ENCODE measurements around the gene HOXA11.

Gene HOXA11

DNA sequence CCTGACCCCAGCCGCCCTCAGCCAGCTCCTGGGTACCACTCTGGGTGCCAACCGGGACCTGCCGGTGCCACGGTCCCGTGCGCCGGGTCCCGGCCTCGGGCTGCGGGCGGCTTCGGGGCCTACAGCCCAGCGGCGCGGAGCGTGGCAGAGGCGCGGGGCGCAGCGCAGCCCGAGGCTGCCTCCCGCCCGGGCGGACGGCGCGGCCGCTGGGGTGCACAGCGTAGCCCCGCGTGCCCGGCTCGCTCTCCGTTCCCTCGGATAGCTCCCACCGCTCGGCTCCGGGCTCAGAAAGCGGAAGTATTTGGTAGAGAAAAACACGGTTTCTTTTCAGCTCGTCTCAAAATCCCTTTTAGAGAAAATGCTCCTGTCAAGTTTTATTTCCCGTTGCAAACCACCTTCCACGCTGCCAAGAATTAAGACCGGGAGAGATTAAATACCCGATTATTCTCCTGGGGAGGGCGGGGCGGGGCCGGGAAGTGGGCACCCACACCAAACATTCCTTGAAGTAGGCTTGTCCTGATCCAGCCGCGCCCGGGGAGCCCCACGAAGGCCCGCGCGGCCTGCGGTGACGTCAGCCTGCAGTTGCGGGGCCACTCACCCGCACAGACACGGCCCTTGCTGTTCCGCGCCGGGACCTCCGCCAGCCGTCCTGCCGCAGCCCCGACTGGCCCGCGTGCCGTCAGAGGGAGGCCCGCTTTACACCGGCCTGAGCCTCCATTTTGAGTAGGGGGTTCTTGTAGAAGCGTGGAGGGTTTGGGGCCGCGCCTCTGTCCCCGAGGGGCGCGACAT, 7.7 kb upstream of the HOXA11 start:
- DNase-seq (ENCODE audit: low read depth), result no peak
- no peak overlapping the region for H3K4me3 ChIP-seq (ENCODE audit: low read depth, low read length)
- TF ChIP-seq, protein P1, sequence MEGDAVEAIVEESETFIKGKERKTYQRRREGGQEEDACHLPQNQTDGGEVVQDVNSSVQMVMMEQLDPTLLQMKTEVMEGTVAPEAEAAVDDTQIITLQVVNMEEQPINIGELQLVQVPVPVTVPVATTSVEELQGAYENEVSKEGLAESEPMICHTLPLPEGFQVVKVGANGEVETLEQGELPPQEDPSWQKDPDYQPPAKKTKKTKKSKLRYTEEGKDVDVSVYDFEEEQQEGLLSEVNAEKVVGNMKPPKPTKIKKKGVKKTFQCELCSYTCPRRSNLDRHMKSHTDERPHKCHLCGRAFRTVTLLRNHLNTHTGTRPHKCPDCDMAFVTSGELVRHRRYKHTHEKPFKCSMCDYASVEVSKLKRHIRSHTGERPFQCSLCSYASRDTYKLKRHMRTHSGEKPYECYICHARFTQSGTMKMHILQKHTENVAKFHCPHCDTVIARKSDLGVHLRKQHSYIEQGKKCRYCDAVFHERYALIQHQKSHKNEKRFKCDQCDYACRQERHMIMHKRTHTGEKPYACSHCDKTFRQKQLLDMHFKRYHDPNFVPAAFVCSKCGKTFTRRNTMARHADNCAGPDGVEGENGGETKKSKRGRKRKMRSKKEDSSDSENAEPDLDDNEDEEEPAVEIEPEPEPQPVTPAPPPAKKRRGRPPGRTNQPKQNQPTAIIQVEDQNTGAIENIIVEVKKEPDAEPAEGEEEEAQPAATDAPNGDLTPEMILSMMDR (IDR thresholded peaks at IDR 0.05; ENCODE audit: low read depth, low read length), result no peak
- TF ChIP-seq POLR2A (IDR thresholded peaks at IDR 0.05; ENCODE audit: extremely low read depth, insufficient read length) (no peak), MYC (IDR thresholded peaks at IDR 0.05; ENCODE audit: low read depth, low read length) (no peak)
- TF ChIP-seq, protein P2, sequence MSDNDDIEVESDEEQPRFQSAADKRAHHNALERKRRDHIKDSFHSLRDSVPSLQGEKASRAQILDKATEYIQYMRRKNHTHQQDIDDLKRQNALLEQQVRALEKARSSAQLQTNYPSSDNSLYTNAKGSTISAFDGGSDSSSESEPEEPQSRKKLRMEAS (IDR thresholded peaks at IDR 0.05; ENCODE audit: low read depth, low read length), result no peak

DNA sequence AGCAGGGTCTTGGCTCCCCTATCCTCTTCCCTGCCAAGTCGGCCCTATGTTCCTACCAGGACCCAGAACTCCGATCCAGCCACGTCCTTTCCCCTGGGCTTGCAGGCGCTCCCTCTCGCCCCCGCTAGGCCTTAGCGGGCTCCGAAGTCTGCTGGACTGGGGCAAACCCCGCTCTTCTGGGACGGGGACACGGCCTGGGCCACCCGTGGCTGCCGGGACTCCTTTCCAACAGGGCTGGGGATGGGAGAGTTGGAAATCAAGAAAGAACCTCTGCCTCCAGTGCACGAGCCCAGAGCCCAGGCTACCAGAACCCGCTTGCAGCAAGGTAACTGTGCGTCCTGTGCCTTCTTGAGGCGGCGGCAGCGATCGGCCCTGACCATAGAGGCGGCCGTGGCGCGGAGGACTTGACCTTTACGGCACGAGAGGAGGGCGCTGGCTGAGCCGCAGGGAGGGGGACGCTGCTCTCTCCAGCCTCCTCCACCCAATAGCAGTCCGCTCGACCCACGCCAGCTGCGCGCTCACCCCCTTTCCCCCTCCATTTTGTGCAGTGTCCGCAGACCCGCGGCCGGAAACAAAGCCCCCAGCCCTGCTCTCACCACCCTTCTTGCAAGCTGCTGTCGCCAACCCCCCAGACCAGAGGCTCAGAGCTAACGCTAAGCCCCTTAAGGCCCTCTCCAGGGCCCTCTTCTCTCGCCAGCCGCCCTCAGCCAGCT, 7.0 kb upstream of the HOXA11 start:
- TF ChIP-seq MYC (IDR thresholded peaks at IDR 0.05; ENCODE audit: low read depth, low read length) (no peak), POLR2A (IDR thresholded peaks at IDR 0.05; ENCODE audit: extremely low read depth, insufficient read length) (no peak)
- TF ChIP-seq, protein P2 (IDR thresholded peaks at IDR 0.05; ENCODE audit: low read depth, low read length), result no peak
- TF ChIP-seq, protein P1 (IDR thresholded peaks at IDR 0.05; ENCODE audit: low read depth, low read length), result no peak
- DNase-seq (ENCODE audit: low read depth), result no peak
- no peak overlapping the region for H3K4me3 ChIP-seq (ENCODE audit: low read depth, low read length)

DNA sequence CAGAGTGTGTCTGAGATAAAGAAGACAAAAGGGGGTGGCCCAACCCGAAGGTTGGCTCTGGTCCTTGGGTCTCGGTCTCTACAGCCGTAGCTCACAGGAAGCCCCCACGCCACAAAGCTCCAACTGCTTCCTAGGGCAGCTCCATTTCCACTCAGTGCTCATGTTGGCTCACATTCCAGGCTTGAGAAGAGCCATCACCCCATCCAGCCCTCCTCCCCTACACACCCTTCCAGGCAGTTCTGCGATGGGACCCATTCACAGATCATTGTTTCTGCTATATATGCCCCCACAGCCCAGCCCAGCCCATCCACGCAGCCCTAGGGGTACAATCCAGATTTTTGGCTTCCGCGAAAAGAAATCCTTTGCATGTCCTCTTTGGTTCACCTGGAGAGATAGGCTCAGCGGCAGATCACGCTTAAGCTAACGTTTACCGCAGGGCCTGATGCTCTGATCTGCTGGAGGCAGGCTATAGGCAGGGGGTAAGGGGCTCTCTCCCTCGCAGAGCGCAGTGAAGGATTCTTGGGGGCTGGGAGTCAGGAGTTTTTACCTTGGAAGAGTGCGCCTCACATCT, 6.2 kb upstream of the HOXA11 start:
- no peak for TF ChIP-seq POLR2A (IDR thresholded peaks at IDR 0.05; ENCODE audit: extremely low read depth, insufficient read length)
- TF ChIP-seq, protein P1 (IDR thresholded peaks at IDR 0.05; ENCODE audit: low read depth, low read length), result no peak
- no peak for TF ChIP-seq MYC (IDR thresholded peaks at IDR 0.05; ENCODE audit: low read depth, low read length)
- TF ChIP-seq, protein P2 (IDR thresholded peaks at IDR 0.05; ENCODE audit: low read depth, low read length), result no peak
- no peak overlapping the region for H3K4me3 ChIP-seq (ENCODE audit: low read depth, low read length)
- DNase-seq (ENCODE audit: low read depth), result no peak

DNA sequence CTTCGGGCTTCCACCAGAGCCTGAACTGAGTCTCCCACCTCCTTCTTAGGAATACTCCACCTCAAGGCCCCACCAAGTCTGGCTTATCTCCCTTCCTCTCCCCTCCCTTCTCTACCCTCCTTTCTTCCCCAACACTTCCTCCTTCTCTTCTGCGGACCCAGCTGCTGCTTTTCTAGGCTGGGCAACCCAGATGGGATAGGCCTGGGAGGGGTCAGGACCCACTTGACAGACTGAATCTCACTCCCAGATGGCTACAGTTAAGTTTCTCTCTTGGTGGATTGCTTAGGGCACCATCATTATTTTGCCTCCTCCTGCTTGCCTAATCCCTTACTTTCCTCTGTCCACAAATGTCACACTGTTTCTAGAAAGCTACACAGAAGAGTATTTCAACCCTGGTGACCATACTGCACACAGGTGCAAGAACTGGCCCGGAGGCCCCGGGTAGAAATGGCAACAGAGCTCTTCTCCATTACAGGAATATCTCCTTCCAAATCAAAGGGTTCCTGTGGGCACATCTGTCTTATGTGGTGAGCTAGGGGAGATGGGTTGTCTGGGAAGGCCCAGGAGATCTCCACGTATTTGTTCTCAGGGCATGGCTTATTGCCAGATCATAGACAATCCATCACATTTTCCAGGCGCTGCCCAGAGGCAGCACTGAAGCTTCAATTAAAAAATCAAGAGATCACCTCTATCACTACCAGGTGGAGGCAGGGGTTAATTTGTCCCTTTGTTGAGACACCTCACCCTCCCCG, 5.1 kb upstream of the HOXA11 start:
- peak; percentile 43 for DNase-seq (ENCODE audit: low read depth)
- H3K4me3 ChIP-seq (ENCODE audit: low read depth, low read length), result no peak overlapping the region
- TF ChIP-seq POLR2A (IDR thresholded peaks at IDR 0.05; ENCODE audit: extremely low read depth, insufficient read length), result no peak
- TF ChIP-seq, protein P2 (IDR thresholded peaks at IDR 0.05; ENCODE audit: low read depth, low read length), result no peak
- TF ChIP-seq MYC (IDR thresholded peaks at IDR 0.05; ENCODE audit: low read depth, low read length), result no peak
- TF ChIP-seq, protein P1 (IDR thresholded peaks at IDR 0.05; ENCODE audit: low read depth, low read length), result no peak

DNA sequence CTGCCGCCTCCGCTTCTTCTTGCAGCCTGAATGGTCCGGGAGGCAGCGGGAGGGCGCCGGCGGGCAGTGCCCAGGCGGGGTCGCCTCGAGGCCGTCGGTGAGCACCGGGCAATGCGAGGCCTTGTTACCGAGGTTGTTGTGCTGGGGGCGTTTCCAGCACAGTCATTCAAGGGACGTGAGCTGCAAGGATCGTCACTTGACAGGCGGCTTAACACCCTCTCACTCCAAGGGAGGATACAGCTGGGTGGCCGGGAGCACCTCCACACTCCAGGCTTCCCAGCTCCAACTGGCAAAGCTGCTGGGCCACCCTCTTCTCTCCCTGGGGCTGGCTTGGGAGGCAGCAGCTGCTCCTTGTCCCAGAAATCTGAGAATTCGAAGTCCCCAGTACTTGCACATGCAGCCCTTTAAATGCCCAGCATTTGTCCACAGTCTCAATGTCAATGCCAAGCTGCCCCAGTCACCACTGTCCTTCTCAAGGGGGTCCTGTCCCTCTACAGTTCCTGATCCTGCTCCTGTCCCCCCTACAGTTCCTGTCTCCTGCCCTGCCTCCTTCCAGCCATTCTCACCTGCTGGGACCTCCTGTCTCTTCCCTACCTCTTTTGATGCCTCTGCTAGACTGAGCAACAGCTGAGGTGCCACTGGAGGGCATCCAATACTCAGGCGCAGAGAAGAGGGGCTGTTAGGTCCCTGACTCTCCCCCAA, 4.4 kb upstream of the HOXA11 start:
- H3K4me3 ChIP-seq (ENCODE audit: low read depth, low read length), result peak overlapping the region; percentile 75
- TF ChIP-seq MYC (IDR thresholded peaks at IDR 0.05; ENCODE audit: low read depth, low read length), result no peak
- TF ChIP-seq POLR2A (IDR thresholded peaks at IDR 0.05; ENCODE audit: extremely low read depth, insufficient read length), result peak; percentile 24
- TF ChIP-seq, protein P2 (IDR thresholded peaks at IDR 0.05; ENCODE audit: low read depth, low read length), result no peak
- TF ChIP-seq, protein P1 (IDR thresholded peaks at IDR 0.05; ENCODE audit: low read depth, low read length), result peak; percentile 7
- peak; percentile 56 for DNase-seq (ENCODE audit: low read depth)
